Endothelial cell of umbilical vein (primary cell): ENCODE results near the gene SLC30A1. TPM values are rescaled to one million over a fixed set of nuclear protein-coding genes. Genes with fewer than 3 reads are reported as not detected.

Experiments used
- BruUV-seq: library from RNA; stranded (reverse); fragments of 400-500 nt; replicated peaks from 2 replicates; lab custom pipeline; 2021; lab: Mats Ljungman, UMichigan
- CTCF ChIA-PET: fragments of 300-600, 350-600 bp; sonication (Branson Sonifier 250); formaldehyde crosslinking; loops from one replicate; lab custom pipeline; 2021; ENCODE audit warnings: antibody characterized with exemption, inconsistent platforms; lab: Charles Lee
- POLR2A ChIA-PET: fragments of 300-600, 350-600 bp; sonication (Branson Sonifier 250); formaldehyde crosslinking; loops from one replicate; lab custom pipeline; 2021; ENCODE audit warnings: antibody characterized with exemption, inconsistent platforms; lab: Charles Lee
- DNase-seq: peaks from one replicate; pipeline ENCODE4 v3.0.0-alpha.2; 2011; ENCODE audit warnings: low read depth, low spot score
- FAIRE-seq: peaks from 2 replicates; lab custom pipeline; 2011; peaks lifted over from hg19 to GRCh38; lab: Jason Lieb, UNC
- H2AFZ ChIP-seq: 2 replicates; pipeline ENCODE4 v1.6.0; 2012; ENCODE audit warnings: low read depth, low read length, control low read depth, inconsistent platforms
- H3K27ac ChIP-seq: 2 replicates; pipeline ENCODE4 v1.5.1; 2011; ENCODE audit warnings: low read depth, mild to moderate bottlenecking, control low read depth, low read length, moderate library complexity; ENCODE audit not compliant: insufficient read depth
- H3K27me3 ChIP-seq, 2 experiments: 2 replicates each; pipeline versions ENCODE4 v1.6.0 to v1.6.1; 2011; ENCODE audit warnings: low read length in 2 of 2, mixed read lengths in 1 of 2; ENCODE audit not compliant: control insufficient read depth in 2 of 2, insufficient read depth in 2 of 2
- H3K36me3 ChIP-seq, 2 experiments: 2 replicates in 1 of 2; 3 replicates in 1 of 2; pipeline ENCODE4 v1.5.1; 2011; ENCODE audit warnings: low read length in 2 of 2, mild to moderate bottlenecking in 1 of 2, moderate library complexity in 1 of 2; ENCODE audit not compliant: control insufficient read depth in 2 of 2, insufficient read depth in 2 of 2; ENCODE audit errors: extremely low read depth in 1 of 2
- H3K4me1 ChIP-seq: 3 replicates; pipeline ENCODE4 v1.5.1; 2011; ENCODE audit warnings: mild to moderate bottlenecking, low read length; ENCODE audit not compliant: control insufficient read depth, insufficient read depth; ENCODE audit errors: extremely low read depth
- H3K4me2 ChIP-seq: 2 replicates; pipeline ENCODE4 v1.6.1; 2011; ENCODE audit warnings: low read length, control low read depth, mixed read lengths; ENCODE audit not compliant: insufficient read depth
- H3K4me3 ChIP-seq, 3 experiments: fragments of 200-600 bp in 1 of 3; sonication (generic), shearing (Covaris generic) in 1 of 3; replicated peaks in 1 of 3; 2 replicates each; pipeline ENCODE4 v1.5.1; 2011 to 2016; ENCODE audit warnings: control low read depth in 3 of 3, low read length in 3 of 3, mild to moderate bottlenecking in 2 of 3, inconsistent platforms in 1 of 3, low read depth in 1 of 3, moderate library complexity in 1 of 3; ENCODE audit not compliant: insufficient read depth in 1 of 3
- H3K79me2 ChIP-seq: 2 replicates; pipeline ENCODE4 v1.6.0; 2012; ENCODE audit warnings: low read length, inconsistent platforms; ENCODE audit not compliant: control insufficient read depth, insufficient read depth
- H3K9ac ChIP-seq: replicated peaks from 2 replicates; pipeline ENCODE3; 2011; ENCODE audit warnings: low read length, control low read depth; ENCODE audit not compliant: insufficient read depth; ENCODE audit errors: extremely low read depth
- H3K9me1 ChIP-seq: replicated peaks from 3 replicates; pipeline ENCODE4 v1.6.0; 2011; ENCODE audit warnings: mild to moderate bottlenecking, low read length; ENCODE audit not compliant: control insufficient read depth, insufficient read depth; ENCODE audit errors: extremely low read depth
- H3K9me3 ChIP-seq: replicated peaks from 2 replicates; pipeline ENCODE4 v1.5.1; 2012; ENCODE audit warnings: low read length, inconsistent platforms; ENCODE audit not compliant: control insufficient read depth, insufficient read depth
- H4K20me1 ChIP-seq: replicated peaks from 2 replicates; pipeline ENCODE3; 2011; ENCODE audit warnings: mild to moderate bottlenecking, low read length; ENCODE audit not compliant: control insufficient read depth, insufficient read depth; ENCODE audit errors: extremely low read depth
- CTCF ChIP-seq, 2 donors: IDR thresholded peaks; 1 replicate in 1 of 2; 2 replicates in 1 of 2; pipeline ENCODE4 v1.5.1; 2011; ENCODE audit warnings: low read length in 2 of 2, mild to moderate bottlenecking in 2 of 2, moderate library complexity in 2 of 2, control low read depth in 1 of 2, inconsistent platforms in 1 of 2, low read depth in 1 of 2; ENCODE audit not compliant: insufficient read depth in 1 of 2; ENCODE audit errors: extremely low read depth in 1 of 2
- EZH2 ChIP-seq: IDR thresholded peaks from 2 replicates; pipeline ENCODE4 v1.6.1; 2012; ENCODE audit warnings: borderline replicate concordance, low read depth, mild to moderate bottlenecking, moderate library complexity, low read length, inconsistent platforms; ENCODE audit not compliant: severe bottlenecking
- FOS ChIP-seq: IDR thresholded peaks from 2 replicates; pipeline ENCODE4 v1.6.1; 2011; ENCODE audit warnings: mild to moderate bottlenecking, low read length, moderate library complexity, borderline replicate concordance; ENCODE audit not compliant: insufficient read depth
- GATA2 ChIP-seq: IDR thresholded peaks from 2 replicates; pipeline ENCODE4 v1.7.0; 2011; ENCODE audit warnings: low read depth, mild to moderate bottlenecking, moderate library complexity, mixed read lengths, low read length; ENCODE audit not compliant: insufficient read length, insufficient read depth
- JUN ChIP-seq: IDR thresholded peaks from 2 replicates; pipeline ENCODE4 v1.6.1; 2011; ENCODE audit warnings: borderline replicate concordance, low read depth; ENCODE audit not compliant: insufficient read length, insufficient read depth
- MAX ChIP-seq: IDR thresholded peaks from 2 replicates; pipeline ENCODE4 v1.6.1; 2011; ENCODE audit not compliant: insufficient read depth, insufficient read length
- MYC ChIP-seq: IDR thresholded peaks from one replicate; pipeline ENCODE4 v1.6.1; 2011; ENCODE audit warnings: mild to moderate bottlenecking, low read depth, low read length
- POLR2A ChIP-seq: IDR thresholded peaks from 2 replicates; pipeline ENCODE4 v1.6.1; 2012; ENCODE audit warnings: low read depth, mild to moderate bottlenecking, control low read depth, low read length
- POLR2AphosphoS5 ChIP-seq: IDR thresholded peaks from 2 replicates; pipeline ENCODE4 v1.6.1; 2012; ENCODE audit warnings: low read depth, mild to moderate bottlenecking, control low read depth, low read length, moderate library complexity; ENCODE audit not compliant: insufficient read depth
- dilution Hi-C: fragments of 300-500 bp; cut with MboI; formaldehyde crosslinking; loops from one replicate; pipeline ENCODE4 v1.15.0; 2019; ENCODE audit warnings: low sequenced_read_pairs; ENCODE audit not compliant: extremely low pct_ligation_motif_present
- intact Hi-C: fragments of 100-400 bp; cut with micrococcal nuclease; formaldehyde crosslinking; loops from one replicate; pipeline ENCODE4 v1.10.0; 2022
- polyA plus RNA-seq, 4 experiments: library from polyadenylated mRNA; depleted of rRNA in 3 of 4; stranded (reverse) in 3 of 4; unstranded in 1 of 4; fragments of >200 nt; gene quantifications; 2 replicates each; pipeline versions ENCODE4 v1.2.1 to v1.2.3, GENCODE V29; 2011 to 2012; ENCODE audit warnings: missing spikeins in 1 of 4
- total RNA-seq: library from RNA; stranded (reverse); gene quantifications from 2 replicates; pipeline ENCODE4 v1.2.3, GENCODE V29; 2021

SLC30A1 gene
- total and polyA plus RNA-seq, 2 donors (not counting 3 experiments of a cell fraction or from before 2014, with no cell fraction given), result 5.5 to 21.5 TPM

GRCh38 chr1:211527888-211528287 lies 51.1 kb downstream of the SLC30A1 start:
- Histone ChIP-seq H3K9ac (no peak overlapping the region), H4K20me1 (no peaks in the 10 kb centered on the region), H3K4me2 (no peak overlapping the region), H3K36me3 (no peaks in the 10 kb centered on the region), H3K9me1 (no peaks in the 10 kb centered on the region), H3K9me3 (no peaks in the 10 kb centered on the region), H2AFZ (peak overlapping the region; percentile 65), H3K27me3 (no peaks in the 10 kb centered on the region), H3K79me2 (no peaks in the 10 kb centered on the region), H3K4me1 (peaks cover 10% of the 10 kb centered on the region), H3K4me3 (no peak overlapping the region), H3K27ac (no peak overlapping the region)
- TF ChIP-seq POLR2AphosphoS5, result peak; percentile 54
- no peak for TF ChIP-seq FOS
- no peak for TF ChIP-seq JUN
- no TSS peak for BruUV-seq
- ChIA-PET CTCF (interaction anchor here (0.9 to 2.6 kb wide), 17 partner anchors 10 to 153 kb away, joined by 3 to 25 read pairs (median 4); partner anchors contain the start of gene SLC30A1), POLR2A (interaction anchor here (1.2 kb wide), 1 partner anchor 14 kb away, joined by 4 read pairs; no protein-coding TSS in a partner anchor)
- peak; percentile 90 for FAIRE-seq
- intact Hi-C loops (no loop called here), dilution Hi-C loops (no loop called here)
- peak; percentile 79 for DNase-seq

GRCh38 chr1:211527006-211527405 lies 52.0 kb downstream of the SLC30A1 start:
- intact Hi-C loops, result no loop called here
- ChIA-PET CTCF (interaction anchor here (1.0 to 2.6 kb wide), 7 partner anchors 11 to 129 kb away, joined by 3 to 12 read pairs (median 4); partner anchors contain the start of gene SLC30A1), POLR2A (interaction anchor here (1.2 kb wide), 1 partner anchor 15 kb away, joined by 4 read pairs; no protein-coding TSS in a partner anchor)
- no TSS peak for BruUV-seq
- no peaks in the 10 kb centered on the region for H4K20me1 ChIP-seq
- no peak overlapping the region for H2AFZ ChIP-seq
- H3K4me1 ChIP-seq, result peaks cover 10% of the 10 kb centered on the region
- no peak overlapping the region for H3K9ac ChIP-seq
- H3K9me1 ChIP-seq, result no peaks in the 10 kb centered on the region
- no peaks in the 10 kb centered on the region for H3K9me3 ChIP-seq
- no peak for TF ChIP-seq POLR2AphosphoS5
- TF ChIP-seq FOS, result no peak
- no peak for TF ChIP-seq GATA2
- no peak for TF ChIP-seq JUN
- TF ChIP-seq CTCF (IDR thresholded peaks at IDR 0.05; ENCODE audit: extremely low read depth in 1 of 2, insufficient read depth in 1 of 2, low read depth in 1 of 2, low read length in 2 of 2), result no peak
- no peak for TF ChIP-seq MYC
- TF ChIP-seq MAX, result no peak
- no peak for TF ChIP-seq POLR2A
- no peak for TF ChIP-seq EZH2
- FAIRE-seq (no peak), DNase-seq (no peak)
- H3K4me2 ChIP-seq, result no peak overlapping the region
- no peaks in the 10 kb centered on the region for H3K79me2 ChIP-seq
- dilution Hi-C loops, result no loop called here
- no peaks in the 10 kb centered on the region for H3K27me3 ChIP-seq
- no peak overlapping the region for H3K27ac ChIP-seq
- no peaks in the 10 kb centered on the region for H3K36me3 ChIP-seq
- no peak overlapping the region for H3K4me3 ChIP-seq
